IPS-20b (cell line): ENCODE results near the gene B9D1.

Experiments used
- H3K27ac ChIP-seq: one replicate; pipeline ENCODE4 v1.5.1; 2013; ENCODE audit warnings: low read length
- H3K27me3 ChIP-seq: 2 replicates; pipeline ENCODE4 v1.6.1; 2013; ENCODE audit warnings: mild to moderate bottlenecking, low read length, inconsistent platforms; ENCODE audit not compliant: insufficient read depth
- H3K36me3 ChIP-seq: 2 replicates; pipeline ENCODE4 v1.6.1; 2013; ENCODE audit warnings: low read depth, mild to moderate bottlenecking, inconsistent platforms, low read length, moderate library complexity; ENCODE audit not compliant: insufficient read depth
- H3K4me1 ChIP-seq: 2 replicates; pipeline ENCODE4 v1.6.1; 2013; ENCODE audit warnings: mild to moderate bottlenecking, control low read depth, inconsistent platforms, low read length, moderate library complexity; ENCODE audit not compliant: insufficient read depth
- H3K4me3 ChIP-seq: 2 replicates; pipeline ENCODE4 v1.5.1; 2013; ENCODE audit warnings: mild to moderate bottlenecking, low read length, inconsistent platforms
- H3K9ac ChIP-seq: 2 replicates; pipeline ENCODE4 v1.6.1; 2013; ENCODE audit warnings: low read depth, mild to moderate bottlenecking, inconsistent platforms, low read length, moderate library complexity
- H3K9me3 ChIP-seq: 2 replicates; pipeline ENCODE4 v1.6.1; 2013; ENCODE audit warnings: mild to moderate bottlenecking, low read depth, low read length, inconsistent platforms; ENCODE audit not compliant: insufficient read depth

B9D1 gene

GRCh38 chr17:19318611-19319010 lies 43.9 kb downstream of the B9D1 start:
- Histone ChIP-seq H3K4me1 (peaks cover 15% of the 10 kb centered on the region), H3K9ac (no peak overlapping the region), H3K9me3 (no peaks in the 10 kb centered on the region), H3K36me3 (peaks cover 23% of the 10 kb centered on the region), H3K27ac (no peak overlapping the region), H3K27me3 (no peaks in the 10 kb centered on the region), H3K4me3 (no peak overlapping the region)

DNA sequence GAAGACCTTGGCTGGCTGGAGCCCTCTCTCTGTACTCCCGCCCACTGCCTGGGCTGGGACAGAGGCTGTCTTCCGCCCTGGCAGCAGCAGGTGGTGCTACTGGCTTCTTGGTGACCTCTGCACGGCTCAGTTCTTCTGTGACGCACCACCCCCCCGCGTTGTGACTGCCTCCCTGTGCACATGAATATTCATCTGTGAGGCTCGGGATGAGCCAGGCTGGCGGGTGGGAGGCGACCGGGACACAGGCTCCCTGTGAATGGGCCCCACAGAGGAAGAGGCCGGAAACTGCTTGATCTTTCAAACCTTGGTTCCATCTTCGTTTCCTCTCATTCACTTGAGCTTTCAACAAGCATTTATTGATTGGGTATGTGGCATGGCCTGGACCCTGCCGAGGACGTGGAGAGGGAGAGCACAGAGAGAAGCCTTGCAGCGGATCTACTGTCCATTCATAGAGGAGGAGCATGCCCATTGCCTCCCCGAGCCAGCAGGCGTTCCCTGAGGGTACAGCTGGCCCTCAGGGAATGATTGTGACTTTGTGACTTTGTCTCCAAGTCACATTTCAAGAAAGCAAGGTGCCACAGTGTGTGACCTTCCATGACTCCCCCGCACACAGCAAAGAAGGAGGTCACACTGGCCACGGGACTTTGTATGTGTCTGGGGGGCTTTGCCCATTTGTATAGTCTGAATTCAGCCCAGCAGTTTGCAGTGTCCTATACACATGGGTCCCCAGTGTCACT lies 45.0 kb downstream of the B9D1 start:
- no peak overlapping the region; the same call in 1 of the 2 replicates for H3K9ac ChIP-seq

DNA sequence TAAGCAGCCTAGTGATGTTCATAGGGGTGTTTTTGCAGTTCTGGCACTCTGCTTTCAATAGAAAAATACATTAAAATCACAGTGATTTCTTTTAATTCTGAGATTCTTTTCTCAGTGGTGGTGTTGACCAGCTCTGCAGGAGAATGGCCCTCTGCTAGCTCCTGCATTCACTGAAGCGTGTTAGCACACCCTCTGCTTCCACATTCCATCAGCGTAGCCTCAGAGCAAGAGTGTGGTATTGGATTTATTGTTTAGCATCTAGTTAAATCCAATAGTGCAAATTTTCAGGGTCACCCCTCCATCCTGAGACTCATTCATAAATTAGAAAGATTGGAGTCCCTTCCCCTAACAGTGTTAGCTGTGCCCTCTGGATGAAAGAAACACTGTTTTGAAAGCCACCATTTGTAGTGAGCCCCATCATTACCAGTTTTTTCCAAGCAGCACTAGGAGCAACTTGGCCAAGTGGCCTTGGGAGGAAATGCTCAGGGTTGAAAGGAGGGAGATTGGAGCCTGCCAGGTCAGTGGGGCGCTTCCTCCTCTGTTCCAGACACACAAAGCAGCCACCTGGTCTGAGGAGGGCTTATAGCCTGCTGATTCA lies 45.7 kb downstream of the B9D1 start:
- H3K27me3 ChIP-seq, result no peaks in the 10 kb centered on the region
- peak overlapping the region; percentile 40; the same call in 1 of the 2 replicates for H3K9ac ChIP-seq
- peaks cover 15% of the 10 kb centered on the region for H3K4me1 ChIP-seq
- no peaks in the 10 kb centered on the region for H3K9me3 ChIP-seq
- no peak overlapping the region for H3K27ac ChIP-seq
- peaks cover 34% of the 10 kb centered on the region for H3K36me3 ChIP-seq
- peak overlapping the region; percentile 25; the same call in 1 of the 2 replicates for H3K4me3 ChIP-seq

More for the DNA sequence above, 45.0 kb downstream of the B9D1 start:
- Histone ChIP-seq H3K36me3 (peaks cover 28% of the 10 kb centered on the region), H3K9me3 (no peaks in the 10 kb centered on the region), H3K27ac (peak overlapping the region; percentile 37), H3K27me3 (no peaks in the 10 kb centered on the region), H3K4me3 (peak overlapping the region; percentile 28; the same call in 1 of the 2 replicates), H3K4me1 (peaks cover 15% of the 10 kb centered on the region)

DNA sequence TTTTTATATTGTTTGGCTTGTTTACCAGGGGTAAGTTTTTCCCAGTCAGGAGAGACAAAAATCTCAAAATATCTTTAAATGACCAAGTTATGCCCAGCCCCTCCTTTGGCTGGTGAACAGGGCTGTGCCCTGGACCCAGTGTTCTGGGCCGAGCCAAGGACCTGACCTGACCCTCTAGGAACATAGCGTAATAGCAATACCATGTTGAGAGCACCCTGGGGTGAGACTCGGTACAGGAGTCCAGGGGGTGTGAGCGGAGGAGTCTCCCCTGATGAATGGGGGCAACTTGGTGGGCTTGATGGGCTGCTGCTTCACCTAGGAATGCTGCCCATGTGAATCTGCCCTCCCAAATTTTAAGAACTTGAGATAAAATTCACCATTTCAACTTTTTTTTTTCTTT lies 47.4 kb downstream of the B9D1 start:
- Histone ChIP-seq H3K27me3 (no peaks in the 10 kb centered on the region), H3K27ac (no peak overlapping the region), H3K9me3 (no peaks in the 10 kb centered on the region), H3K9ac (no peak overlapping the region), H3K4me3 (no peak overlapping the region), H3K4me1 (peaks cover 16% of the 10 kb centered on the region), H3K36me3 (peaks cover 45% of the 10 kb centered on the region)

DNA sequence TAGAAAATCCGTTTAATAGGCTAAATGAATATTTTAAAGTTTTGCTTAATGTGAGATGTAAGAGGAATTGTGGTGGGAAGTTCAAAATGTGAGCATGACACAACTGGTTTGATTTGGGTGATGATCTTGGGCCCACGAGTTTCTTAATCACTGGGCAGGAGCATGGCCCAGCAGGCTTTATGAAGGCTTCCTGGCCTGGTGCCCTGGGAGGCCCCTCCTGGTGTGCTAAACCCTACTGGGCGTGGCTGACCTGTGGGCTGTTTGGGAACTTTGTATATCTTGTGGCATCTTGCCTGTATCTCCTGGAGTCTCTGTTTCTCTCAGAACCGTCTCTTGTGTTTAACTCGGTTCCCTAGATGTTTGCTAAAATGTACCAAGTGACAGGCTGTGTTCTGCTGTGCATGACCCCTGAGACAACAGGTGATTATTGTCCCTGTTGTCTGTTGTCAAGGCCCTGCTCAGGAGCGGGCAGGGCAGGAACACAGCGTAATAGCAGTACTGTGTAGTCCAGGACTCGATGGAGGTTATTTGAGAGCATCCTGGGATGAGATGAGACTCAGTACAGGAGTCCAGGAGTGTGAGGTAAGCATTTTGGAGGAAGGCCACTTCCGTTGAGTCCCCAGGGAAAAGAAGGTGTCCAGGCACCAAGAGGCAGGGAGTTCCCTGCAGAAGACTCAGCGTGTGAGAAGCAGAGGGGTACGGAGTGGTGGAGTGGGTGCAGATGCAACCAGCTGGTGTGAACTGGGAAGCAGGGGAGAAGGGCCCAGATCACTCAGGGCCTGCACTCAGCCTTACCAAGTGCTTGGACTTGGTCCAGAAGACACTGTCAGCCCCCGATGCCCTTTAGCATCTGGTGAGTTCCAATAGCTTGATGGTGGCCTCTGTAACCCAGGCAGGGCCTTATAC lies 48.5 kb downstream of the B9D1 start:
- Histone ChIP-seq H3K36me3 (peaks cover 50% of the 10 kb centered on the region), H3K27me3 (no peaks in the 10 kb centered on the region), H3K4me3 (no peak overlapping the region), H3K4me1 (peaks cover 20% of the 10 kb centered on the region), H3K9me3 (no peaks in the 10 kb centered on the region), H3K9ac (no peak overlapping the region), H3K27ac (no peak overlapping the region)

- H3K27me3 ChIP-seq, result no peaks in the 10 kb centered on the region
- H3K9ac ChIP-seq, result no peak overlapping the region
- H3K9me3 ChIP-seq, result no peaks in the 10 kb centered on the region
- peaks cover 20% of the 10 kb centered on the region for H3K4me1 ChIP-seq
- H3K36me3 ChIP-seq, result peaks cover 50% of the 10 kb centered on the region
- no peak overlapping the region for H3K27ac ChIP-seq
- no peak overlapping the region for H3K4me3 ChIP-seq
Observed at GRCh38 chr17:19313066-19313745, 49.3 kb downstream of the B9D1 start.

- no peaks in the 10 kb centered on the region for H3K9me3 ChIP-seq
- no peak overlapping the region for H3K27ac ChIP-seq
- no peaks in the 10 kb centered on the region for H3K27me3 ChIP-seq
- H3K9ac ChIP-seq, result no peak overlapping the region
- H3K4me1 ChIP-seq, result peaks cover 16% of the 10 kb centered on the region
- no peak overlapping the region for H3K4me3 ChIP-seq
- peaks cover 50% of the 10 kb centered on the region for H3K36me3 ChIP-seq
Observed at GRCh38 chr17:19312406-19312805, 50.1 kb downstream of the B9D1 start.

GRCh38 chr17:19311421-19312215 lies 50.9 kb downstream of the B9D1 start:
- Histone ChIP-seq H3K27me3 (no peaks in the 10 kb centered on the region), H3K4me1 (peaks cover 11% of the 10 kb centered on the region), H3K27ac (no peak overlapping the region), H3K9ac (no peak overlapping the region), H3K36me3 (peaks cover 50% of the 10 kb centered on the region), H3K4me3 (no peak overlapping the region), H3K9me3 (no peaks in the 10 kb centered on the region)

DNA sequence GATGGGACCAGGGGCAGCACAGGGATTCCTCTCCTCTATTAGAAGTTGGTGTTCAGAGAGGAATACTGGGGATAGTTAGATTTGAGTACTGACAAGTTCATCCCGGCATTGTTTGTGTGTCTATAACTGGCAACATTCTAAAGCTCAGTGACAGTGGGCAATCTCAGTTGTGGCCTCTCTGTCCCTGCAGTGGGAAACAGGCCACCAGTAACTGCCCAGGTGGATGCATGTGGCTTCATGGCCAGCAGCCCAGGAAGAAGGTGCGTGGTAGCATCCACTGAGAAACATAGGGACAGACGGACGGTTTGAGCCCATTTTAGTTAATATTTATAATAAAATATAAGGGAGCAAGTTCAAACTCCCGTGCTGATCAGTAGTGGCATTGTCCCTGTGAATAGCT lies 51.5 kb downstream of the B9D1 start:
- Histone ChIP-seq H3K9ac (no peak overlapping the region), H3K27me3 (no peaks in the 10 kb centered on the region), H3K36me3 (peaks cover 54% of the 10 kb centered on the region)

DNA sequence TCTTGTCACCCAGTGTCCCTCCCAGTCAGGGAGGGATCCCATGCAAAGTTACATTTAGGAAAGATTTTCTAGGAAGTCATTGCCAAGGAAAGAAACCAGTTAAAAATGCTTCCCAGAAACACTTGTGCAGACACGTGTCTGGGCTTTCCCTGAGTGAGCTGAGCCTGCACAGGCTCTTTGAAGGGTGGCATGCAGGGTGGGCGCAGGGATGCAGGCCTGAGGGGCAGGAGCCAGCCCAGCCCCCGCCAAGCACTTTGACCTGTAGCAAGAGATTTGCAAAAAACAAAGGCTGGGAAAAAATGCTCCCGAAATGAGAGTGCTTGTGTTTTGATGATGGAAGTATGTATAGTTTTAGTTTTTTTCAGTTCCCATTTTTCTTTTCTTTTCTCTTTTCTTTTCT lies 52.4 kb downstream of the B9D1 start:
- H3K4me3 ChIP-seq, result no peak overlapping the region
- H3K27me3 ChIP-seq, result no peaks in the 10 kb centered on the region
- H3K9ac ChIP-seq, result no peak overlapping the region
- peaks cover 5% of the 10 kb centered on the region; the same call in 1 of the 2 replicates for H3K4me1 ChIP-seq
- H3K27ac ChIP-seq, result no peak overlapping the region
- H3K36me3 ChIP-seq, result peaks cover 51% of the 10 kb centered on the region
- no peaks in the 10 kb centered on the region for H3K9me3 ChIP-seq

More for the DNA sequence above, 51.5 kb downstream of the B9D1 start:
- Histone ChIP-seq H3K4me1 (peaks cover 5% of the 10 kb centered on the region; the same call in 1 of the 2 replicates), H3K9me3 (no peaks in the 10 kb centered on the region), H3K4me3 (no peak overlapping the region), H3K27ac (no peak overlapping the region)
